ENCODE data around the gene YPEL2. TPM values are rescaled to one million over a fixed set of nuclear protein-coding genes. Genes with fewer than 3 reads are reported as not detected.

YPEL2 gene
- total RNA-seq, 2 experiments from 2014 or later = 9.4 to 13.2 TPM

DNA sequence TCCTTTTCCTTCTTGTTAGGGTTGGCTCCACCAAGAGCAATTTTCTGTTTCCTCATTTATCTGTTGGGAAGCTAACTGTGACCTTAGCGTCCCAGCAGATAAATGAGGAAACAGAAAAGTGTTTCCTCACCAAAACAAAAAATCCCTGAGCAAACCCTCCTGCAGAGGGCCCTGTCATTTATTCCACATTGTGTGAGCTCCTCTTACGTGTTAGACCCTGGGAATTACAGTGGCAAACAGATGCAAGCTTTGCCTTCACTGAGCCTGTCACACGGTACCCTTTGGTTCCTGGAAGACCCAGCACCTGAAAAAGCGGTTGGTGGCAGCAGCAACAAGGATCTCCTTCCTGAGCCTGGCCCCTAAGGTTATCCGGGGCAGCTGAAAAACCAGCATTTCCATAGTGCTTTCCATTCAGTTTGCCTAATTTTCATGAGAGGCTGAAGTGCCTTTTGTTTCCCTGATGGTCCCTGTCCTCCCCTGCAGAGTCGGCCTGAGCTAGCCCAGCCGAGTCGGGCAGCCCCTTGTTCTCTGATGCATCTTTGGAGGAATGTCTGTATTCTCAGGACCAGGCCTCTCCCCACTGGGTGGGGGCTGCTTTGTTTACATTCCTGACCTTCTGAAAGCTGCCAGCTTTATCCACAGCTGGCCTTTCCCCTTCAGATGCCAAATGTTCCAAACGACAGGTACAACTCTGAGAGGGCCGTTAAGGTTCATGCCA is 34.7 kb downstream of the YPEL2 start:
- no peak for DNase-seq
- POLR2A ChIA-PET = no interaction called here
- peaks cover 22% of the 10 kb centered on the region for H3K36me3 Mint-ChIP-seq (ENCODE audit: low read depth)
- H3K27me3 Mint-ChIP-seq = no peaks in the 10 kb centered on the region
- H3K9me3 Mint-ChIP-seq = no peaks in the 10 kb centered on the region
- H3K27ac Mint-ChIP-seq = peak overlapping the region; percentile 93
- peaks cover 71% of the 10 kb centered on the region for H3K4me1 Mint-ChIP-seq
- H3K4me3 Mint-ChIP-seq = no peak overlapping the region
- CTCF ChIA-PET = interaction anchor here (1.0 to 1.8 kb wide), 9 partner anchors 13 to 57 kb away, joined by 3 to 6 read pairs (median 4); no protein-coding TSS in a partner anchor

DNA sequence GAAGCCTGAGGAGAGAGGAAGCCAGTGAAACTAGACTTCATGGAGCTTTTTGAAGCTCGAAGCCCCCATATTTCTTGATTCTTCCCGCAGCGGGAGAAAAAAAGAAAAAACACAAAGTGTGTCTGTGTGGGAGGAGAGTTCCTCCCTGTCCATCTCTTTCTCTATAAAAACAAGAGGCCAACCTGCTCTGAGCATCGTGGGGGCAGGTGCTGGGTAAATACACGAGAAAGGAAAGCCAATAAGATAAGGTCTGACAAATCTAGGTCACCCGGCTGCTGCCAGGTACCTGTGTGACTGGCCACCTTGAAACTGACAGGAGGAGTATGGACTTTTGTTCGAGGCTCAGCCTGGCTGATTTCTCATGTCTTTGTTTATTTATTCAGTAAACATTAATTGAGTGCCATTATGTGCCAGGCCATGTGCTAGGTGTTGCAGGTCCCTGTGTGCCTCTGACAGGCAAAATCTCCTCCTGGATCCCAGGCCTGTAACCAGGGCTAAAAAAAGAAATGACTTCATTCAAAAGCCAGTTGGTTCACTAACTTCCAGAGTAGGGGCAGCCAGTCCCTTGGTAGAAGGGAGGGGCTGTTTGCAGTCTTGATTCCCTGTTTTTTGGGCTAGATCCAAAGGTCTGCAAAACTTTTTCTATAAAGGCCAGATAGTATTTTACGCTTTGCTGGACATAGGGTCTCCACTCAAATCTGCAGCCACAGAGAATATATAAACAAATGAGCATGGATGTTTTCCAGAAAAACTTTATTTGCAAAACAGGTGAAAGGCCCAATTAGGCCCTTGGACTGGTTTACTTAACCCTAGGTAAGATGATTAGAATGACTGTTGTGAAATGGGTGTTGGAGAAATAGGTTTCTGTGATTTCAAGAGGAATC is 35.6 kb downstream of the YPEL2 start:
- ChIA-PET CTCF (interaction anchor here (1.2 to 1.8 kb wide), 2 partner anchors 24 to 30 kb away, joined by 3 to 6 read pairs; no protein-coding TSS in a partner anchor), POLR2A (no interaction called here)
- Mint-ChIP-seq H3K27me3 (no peaks in the 10 kb centered on the region), H3K27ac (no peak overlapping the region), H3K9me3 (no peaks in the 10 kb centered on the region), H3K36me3 (ENCODE audit: low read depth) (peaks cover 22% of the 10 kb centered on the region), H3K4me3 (no peak overlapping the region), H3K4me1 (peaks cover 71% of the 10 kb centered on the region)
- DNase-seq = no peak

DNA sequence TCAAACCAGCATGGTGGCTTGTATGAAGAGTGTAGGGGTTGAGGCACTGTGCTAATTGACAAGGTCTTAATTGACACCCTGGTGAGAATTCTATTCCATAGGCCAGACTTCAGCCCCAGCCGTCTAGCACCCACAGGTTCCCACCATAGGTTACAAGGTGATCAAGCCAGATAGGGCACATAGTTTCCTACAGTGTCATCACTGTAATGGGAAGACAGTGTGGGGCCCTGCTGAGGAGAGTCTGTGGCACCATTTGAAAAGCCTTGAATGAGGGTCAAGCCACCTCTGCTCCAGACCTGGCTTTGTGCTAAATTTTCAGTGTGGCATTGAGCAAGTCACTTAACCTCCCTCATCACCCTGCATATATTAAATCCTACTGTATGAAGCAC is 36.2 kb downstream of the YPEL2 start:
- CTCF ChIA-PET = interaction anchor here (2.4 kb wide), 1 partner anchor 11 kb away, joined by 11 read pairs; no protein-coding TSS in a partner anchor
- POLR2A ChIA-PET = no interaction called here

DNA sequence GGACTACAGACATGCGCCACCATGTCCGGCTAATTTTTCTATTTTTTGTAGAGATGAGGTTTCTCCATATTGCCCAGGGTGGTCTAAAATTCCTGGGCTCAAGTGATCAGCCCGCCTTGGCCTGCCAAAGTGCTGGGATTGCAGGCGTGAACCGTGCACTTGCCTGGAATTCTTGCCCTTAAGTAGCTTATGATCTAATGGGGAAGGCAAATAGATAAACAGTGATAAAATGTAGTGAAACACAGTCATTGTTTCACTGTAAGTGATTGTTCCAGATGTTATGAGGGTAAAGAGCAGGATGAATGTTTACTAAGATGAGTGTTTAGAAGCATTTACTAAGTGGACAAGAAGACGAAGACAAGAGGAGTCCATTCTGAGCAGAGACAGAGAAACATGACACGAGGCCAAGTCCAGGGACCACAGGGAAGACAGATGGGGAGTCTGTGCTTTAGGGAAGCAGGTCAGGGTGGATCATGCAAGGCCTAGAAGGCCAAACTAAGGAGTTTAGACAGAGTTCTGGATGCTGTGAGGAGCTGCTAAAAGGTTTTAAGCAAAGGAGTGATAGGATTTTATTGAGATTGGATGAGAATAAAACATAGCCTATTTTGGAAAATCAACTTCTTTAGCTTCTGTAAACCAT is 36.9 kb downstream of the YPEL2 start:
- Mint-ChIP-seq H3K27ac (no peak overlapping the region), H3K4me1 (peaks cover 73% of the 10 kb centered on the region), H3K4me3 (no peak overlapping the region), H3K36me3 (ENCODE audit: low read depth) (peaks cover 20% of the 10 kb centered on the region), H3K9me3 (no peaks in the 10 kb centered on the region), H3K27me3 (no peaks in the 10 kb centered on the region)
- ChIA-PET POLR2A (no interaction called here), CTCF (interaction anchor here (0.6 to 2.4 kb wide), 4 partner anchors 11 to 291 kb away, joined by 3 to 11 read pairs (median 4); no protein-coding TSS in a partner anchor)
- DNase-seq = no peak

More for the DNA sequence above, 36.2 kb downstream of the YPEL2 start:
- DNase-seq = no peak
- H3K36me3 Mint-ChIP-seq (ENCODE audit: low read depth) = peaks cover 22% of the 10 kb centered on the region
- no peak overlapping the region for H3K27ac Mint-ChIP-seq
- H3K4me1 Mint-ChIP-seq = peaks cover 71% of the 10 kb centered on the region
- H3K9me3 Mint-ChIP-seq = no peaks in the 10 kb centered on the region
- no peaks in the 10 kb centered on the region for H3K27me3 Mint-ChIP-seq
- no peak overlapping the region for H3K4me3 Mint-ChIP-seq

DNA sequence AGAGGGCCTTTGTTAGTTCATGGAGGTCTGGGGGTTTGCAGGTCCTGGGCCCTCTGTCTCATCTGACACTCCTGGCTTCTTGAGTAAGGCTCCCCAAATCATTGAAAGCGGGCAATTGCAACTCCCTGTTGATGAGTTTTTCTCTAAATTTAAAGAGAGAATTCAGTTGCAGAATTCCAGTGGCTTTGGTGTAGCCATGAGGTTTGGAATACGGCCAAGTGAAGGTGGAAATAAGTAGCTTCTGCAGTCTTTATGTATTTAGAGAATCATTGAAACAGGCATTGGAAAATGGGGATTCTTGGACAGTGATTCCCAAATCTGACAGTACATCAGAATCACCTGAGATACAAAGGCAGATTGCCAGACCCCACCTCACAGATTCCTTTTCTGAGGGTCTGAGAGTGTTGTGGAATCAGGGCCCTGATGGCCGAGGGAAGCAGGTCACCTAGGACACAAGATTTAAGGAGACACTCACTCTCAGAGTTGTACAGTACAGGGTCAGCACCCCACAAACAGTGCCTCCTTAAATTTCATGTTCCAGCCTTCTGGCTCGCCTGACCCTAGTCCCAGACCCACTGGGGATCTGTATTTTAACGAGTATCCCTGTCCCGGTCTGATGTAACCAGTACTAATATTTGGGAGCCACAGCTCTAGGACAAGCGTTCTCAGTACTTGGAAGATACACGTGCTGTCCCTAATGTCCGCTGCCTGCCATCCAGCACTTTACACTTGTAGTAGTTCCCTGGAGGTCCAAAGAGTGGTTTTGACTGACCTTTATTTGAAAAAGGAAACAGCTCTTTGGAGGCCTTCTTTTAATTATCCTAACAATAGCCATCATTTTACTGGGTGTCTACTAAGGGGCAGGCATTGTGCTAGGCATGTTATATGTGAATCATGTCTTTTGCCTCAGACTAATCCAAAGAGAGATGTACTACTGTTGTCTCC is 37.8 kb downstream of the YPEL2 start:
- H3K27ac Mint-ChIP-seq = no peak overlapping the region
- DNase-seq = no peak
- peaks cover under 1% of the 10 kb centered on the region for H3K9me3 Mint-ChIP-seq
- ChIA-PET CTCF (interaction anchor here (0.6 to 2.4 kb wide), 6 partner anchors 11 to 780 kb away, joined by 3 to 11 read pairs (median 3); partner anchors contain the start of gene YPEL2), POLR2A (no interaction called here)
- H3K36me3 Mint-ChIP-seq (ENCODE audit: low read depth) = peaks cover 13% of the 10 kb centered on the region
- no peaks in the 10 kb centered on the region for H3K27me3 Mint-ChIP-seq
- peaks cover 73% of the 10 kb centered on the region for H3K4me1 Mint-ChIP-seq
- H3K4me3 Mint-ChIP-seq = no peak overlapping the region

DNA sequence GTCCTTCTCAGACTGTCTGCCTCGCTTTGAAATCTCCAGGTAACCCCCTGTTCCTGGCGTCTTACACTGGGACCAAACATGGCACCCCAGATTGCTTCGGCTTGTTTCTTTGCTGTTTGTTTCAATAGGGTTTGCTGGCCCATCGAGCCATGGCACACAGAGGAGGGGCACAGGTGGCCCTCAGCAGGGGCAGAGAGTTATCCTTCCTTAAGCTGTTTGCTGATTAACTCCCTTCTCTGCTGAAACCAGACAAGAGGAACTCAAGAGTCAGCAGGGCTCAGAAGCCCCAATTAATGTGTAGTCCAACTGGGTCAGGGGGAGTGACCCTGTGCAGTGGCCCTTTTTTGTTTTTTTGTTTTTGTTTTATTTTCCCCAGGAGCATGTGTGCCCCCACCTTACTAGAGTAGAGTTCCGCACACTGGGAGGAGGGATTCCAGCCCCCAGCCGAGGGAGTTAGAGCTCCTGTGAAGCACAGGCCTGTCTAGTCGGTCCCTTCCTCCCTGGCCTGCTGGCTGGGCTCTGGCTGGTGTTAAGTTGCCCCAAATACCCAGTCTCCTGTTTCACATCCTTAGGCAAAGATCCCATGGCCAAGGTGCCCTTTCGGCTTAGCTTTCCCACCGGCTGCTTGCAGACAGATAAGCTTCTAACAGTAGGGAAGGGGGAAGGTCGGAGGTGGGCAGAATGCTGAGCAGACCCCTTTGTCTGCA is 39.3 kb downstream of the YPEL2 start:
- H3K27me3 Mint-ChIP-seq = no peaks in the 10 kb centered on the region
- H3K36me3 Mint-ChIP-seq (ENCODE audit: low read depth) = peaks cover 11% of the 10 kb centered on the region
- H3K27ac Mint-ChIP-seq = no peak overlapping the region
- ChIA-PET POLR2A (no interaction called here), CTCF (interaction anchor here (0.6 to 1.5 kb wide), 4 partner anchors 8 to 40 kb away, joined by 3 read pairs; partner anchors contain the start of gene YPEL2)
- peaks cover 75% of the 10 kb centered on the region for H3K4me1 Mint-ChIP-seq
- DNase-seq = no peak
- no peak overlapping the region for H3K4me3 Mint-ChIP-seq
- peaks cover 3% of the 10 kb centered on the region for H3K9me3 Mint-ChIP-seq

DNA sequence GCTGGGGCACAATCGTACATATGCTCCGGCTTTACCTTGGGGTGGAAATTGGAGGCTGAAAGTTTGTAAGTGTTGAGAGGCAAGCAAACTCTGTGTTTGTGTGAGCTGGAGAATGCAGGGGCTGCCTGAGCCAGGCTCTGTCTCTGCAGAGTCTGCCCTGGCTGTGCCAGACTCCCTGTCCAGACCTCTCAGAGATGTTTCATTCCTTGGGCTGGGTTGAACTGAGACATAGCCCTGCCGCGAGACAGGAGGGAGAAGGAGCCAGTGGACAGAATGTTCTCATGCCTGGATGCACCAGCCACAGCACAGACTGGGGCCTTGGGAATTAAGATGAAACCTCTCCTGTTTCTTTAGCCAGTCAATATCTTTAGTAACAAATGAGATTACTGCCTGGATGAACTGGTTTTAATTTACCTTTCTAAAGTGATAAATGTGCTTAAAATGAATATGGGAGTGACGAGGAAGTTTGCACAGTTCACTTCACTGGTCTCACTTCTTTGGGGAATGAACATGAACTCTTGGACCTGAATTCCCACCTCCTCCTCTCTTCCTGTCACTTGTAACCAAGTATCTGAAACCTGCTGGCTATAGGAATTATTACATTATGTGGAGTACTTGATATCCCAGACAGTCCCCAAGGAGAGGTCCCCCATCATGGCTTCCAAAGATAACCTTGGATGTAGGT is 40.1 kb downstream of the YPEL2 start:
- Mint-ChIP-seq H3K9me3 (peaks cover 3% of the 10 kb centered on the region), H3K36me3 (ENCODE audit: low read depth) (peaks cover 10% of the 10 kb centered on the region), H3K27ac (peak overlapping the region; percentile 82), H3K4me3 (no peak overlapping the region), H3K4me1 (peaks cover 75% of the 10 kb centered on the region), H3K27me3 (no peaks in the 10 kb centered on the region)
- ChIA-PET POLR2A (no interaction called here), CTCF (interaction anchor here (0.6 to 1.1 kb wide), 3 partner anchors 8 to 17 kb away, joined by 3 read pairs; no protein-coding TSS in a partner anchor)
- DNase-seq = no peak

DNA sequence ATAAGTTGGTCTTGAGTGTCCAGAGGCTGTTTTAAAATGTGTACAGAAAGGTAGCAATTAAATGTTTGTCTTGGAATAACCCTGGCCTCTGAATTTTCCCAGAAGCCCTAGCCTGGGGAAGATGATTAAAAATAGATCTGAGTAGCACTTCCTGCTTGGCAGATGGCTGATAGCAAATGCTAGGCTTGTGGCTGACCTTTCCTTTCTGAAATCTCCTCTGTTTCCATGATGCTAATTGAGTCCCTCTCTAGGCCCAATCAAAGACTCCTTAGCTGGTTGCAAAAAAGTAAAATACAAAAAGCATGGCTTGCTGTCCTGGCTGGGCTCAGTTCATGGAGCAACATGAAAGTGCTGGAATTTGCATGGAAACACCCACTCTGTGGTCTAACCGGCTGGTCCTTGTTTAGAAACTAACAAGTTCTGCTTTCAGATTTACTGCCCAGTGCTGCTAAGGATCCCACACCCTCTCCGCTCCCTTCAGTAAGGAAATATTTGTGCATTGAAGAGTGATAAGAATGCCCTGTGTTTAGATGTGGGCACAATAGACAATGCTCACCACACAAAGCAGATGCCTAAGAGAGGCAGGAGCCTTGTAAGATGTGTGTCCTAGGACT is 40.8 kb downstream of the YPEL2 start:
- POLR2A ChIA-PET = no interaction called here

DNA sequence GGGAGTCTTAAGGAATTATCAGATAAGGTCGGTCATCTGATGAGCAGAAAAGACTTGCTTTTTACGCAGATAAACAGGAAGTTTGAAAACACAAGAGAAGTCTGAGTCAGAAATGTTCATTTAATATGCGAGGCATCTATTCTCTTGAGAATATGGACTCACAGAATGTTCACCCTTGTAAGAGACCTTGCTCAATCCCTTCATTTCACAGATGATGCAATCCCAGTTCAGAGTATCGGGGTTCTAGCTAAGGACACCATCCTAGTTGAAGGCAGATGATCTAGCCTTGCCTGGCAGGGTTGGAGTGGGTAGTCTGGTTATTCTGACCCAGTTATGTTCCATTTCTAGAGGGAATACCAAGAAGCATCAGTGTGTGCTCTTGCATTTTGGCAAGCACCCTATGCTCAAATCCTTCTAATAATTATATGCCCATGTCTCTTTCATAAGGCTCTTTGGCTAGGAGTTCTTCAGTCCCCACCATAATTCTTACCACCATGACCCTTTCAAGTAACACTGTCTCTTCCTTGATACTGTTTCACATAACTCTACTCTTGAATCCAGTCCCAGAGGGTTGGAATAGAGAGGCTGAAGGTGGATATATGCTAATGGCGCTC is 42.5 kb downstream of the YPEL2 start:
- Mint-ChIP-seq H3K27me3 (no peaks in the 10 kb centered on the region), H3K27ac (peak overlapping the region; percentile 82), H3K9me3 (peaks cover 3% of the 10 kb centered on the region), H3K36me3 (ENCODE audit: low read depth) (peaks cover 10% of the 10 kb centered on the region), H3K4me1 (peaks cover 61% of the 10 kb centered on the region), H3K4me3 (no peak overlapping the region)
- ChIA-PET POLR2A (no interaction called here), CTCF (interaction anchor here (0.8 to 3.5 kb wide), 2 partner anchors 9 to 18 kb away, joined by 3 to 10 read pairs; no protein-coding TSS in a partner anchor)
- no peak for DNase-seq

More for the DNA sequence above, 40.8 kb downstream of the YPEL2 start:
- no peak for DNase-seq
- H3K36me3 Mint-ChIP-seq (ENCODE audit: low read depth) = peaks cover 8% of the 10 kb centered on the region
- H3K27ac Mint-ChIP-seq = peak overlapping the region; percentile 82
- H3K9me3 Mint-ChIP-seq = peaks cover 3% of the 10 kb centered on the region
- CTCF ChIA-PET = interaction anchor here (1.1 kb wide), 1 partner anchor 43 kb away, joined by 3 read pairs; no protein-coding TSS in a partner anchor
- H3K27me3 Mint-ChIP-seq = no peaks in the 10 kb centered on the region
- H3K4me3 Mint-ChIP-seq = no peak overlapping the region
- H3K4me1 Mint-ChIP-seq = peaks cover 70% of the 10 kb centered on the region

DNA sequence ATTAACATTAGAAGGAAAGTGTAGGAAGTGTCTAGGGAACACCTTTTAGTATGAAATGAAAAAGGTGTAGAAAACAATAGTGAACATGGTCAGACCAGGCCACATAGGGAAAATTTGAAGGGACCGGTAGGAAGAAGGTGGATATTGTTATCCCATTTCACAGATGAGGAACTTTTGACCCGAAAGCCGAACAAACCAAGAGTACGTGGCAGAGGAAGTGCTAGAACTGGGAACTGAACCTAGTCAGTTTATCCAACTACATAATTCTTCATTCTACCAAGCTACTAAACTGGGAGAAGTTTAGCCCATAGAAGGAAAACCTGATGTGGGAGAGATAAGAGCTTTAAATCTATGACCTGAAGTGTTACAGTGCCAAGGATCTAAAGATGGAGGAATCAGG is 43.2 kb downstream of the YPEL2 start:
- POLR2A ChIA-PET = no interaction called here
- Mint-ChIP-seq H3K36me3 (ENCODE audit: low read depth) (peaks cover 10% of the 10 kb centered on the region), H3K27me3 (no peaks in the 10 kb centered on the region), H3K4me3 (no peak overlapping the region), H3K9me3 (peaks cover 3% of the 10 kb centered on the region), H3K27ac (peak overlapping the region; percentile 82), H3K4me1 (peaks cover 60% of the 10 kb centered on the region)
- no peak for DNase-seq
- CTCF ChIA-PET = interaction anchor here (1.1 to 3.5 kb wide), 3 partner anchors 19 to 66 kb away, joined by 4 to 10 read pairs (median 6); no protein-coding TSS in a partner anchor
